GM19035 (cell line): ENCODE results near the gene BCKDK.
"Not testable (repeated sequence)": the region's sequence is repeated elsewhere in the genome, so short reads cannot be mapped to it uniquely, and the experiment has no call there.

ENCODE experiments used
- ATAC-seq: cut with Tn5 transposase; IDR thresholded peaks from one replicate; pipeline ENCODE4 v1.9.1; 2021; ENCODE audit not compliant: unreplicated experiment

BCKDK gene

GRCh38 chr16:31141071-31141469 is 32.9 kb downstream of the BCKDK start:
- not testable (repeated sequence) for ATAC-seq

- ATAC-seq, result no peak
These were observed 33.4 kb downstream of the BCKDK start for GRCh38 chr16:31141489-31142108.

- ATAC-seq, result peak; percentile 90
These were observed 34.2 kb downstream of the BCKDK start for GRCh38 chr16:31142109-31143010.

- ATAC-seq, result no peak
These were observed 35.0 kb downstream of the BCKDK start for GRCh38 chr16:31143011-31143693.

- no peak for ATAC-seq
These were observed 35.5 kb downstream of the BCKDK start for GRCh38 chr16:31143694-31144148.

GRCh38 chr16:31144418-31144817 is 36.2 kb downstream of the BCKDK start:
- not testable (repeated sequence) for ATAC-seq

GRCh38 chr16:31145398-31145990 is 37.3 kb downstream of the BCKDK start:
- ATAC-seq, result no peak

- no peak for ATAC-seq
These were observed 39.4 kb downstream of the BCKDK start for GRCh38 chr16:31147574-31147973.

GRCh38 chr16:31148281-31148728 is 40.1 kb downstream of the BCKDK start:
- no peak for ATAC-seq

- ATAC-seq, result no peak
These were observed 40.7 kb downstream of the BCKDK start for GRCh38 chr16:31148896-31149295.

GRCh38 chr16:31149332-31149731 is 41.1 kb downstream of the BCKDK start:
- ATAC-seq, result no peak

- no peak for ATAC-seq
These were observed 42.0 kb downstream of the BCKDK start, which contains the start of gene PRSS36 for GRCh38 chr16:31149894-31150890. TSS of gene PRSS36 (minus strand) at chr16:31150066. CDS start at chr16:31150035, 31 bp downstream.

- not testable (repeated sequence) for ATAC-seq
These were observed 42.8 kb downstream of the BCKDK start for GRCh38 chr16:31150976-31151375.

GRCh38 chr16:31157136-31157535 is 49.0 kb downstream of the BCKDK start:
- no peak for ATAC-seq
